Body of pancreas (tissue), 4 donors: ENCODE results near the gene WRAP73.

Experiments
- POLR2A ChIP-seq, 3 donors: fragments of 450-650 bp; IDR thresholded peaks; one replicate each; pipeline ENCODE4 v1.6.1; 2016; ENCODE audit warnings: antibody characterized with exemption in 3 of 3, mild to moderate bottlenecking in 2 of 3
- TF ChIP-seq, protein P1 (sequence below), 7 experiments: fragments of 450-650 bp in 4 of 7; fragments of 200-600 bp in 3 of 7; sonication (generic) in 3 of 7; IDR thresholded peaks; one replicate each; pipeline ENCODE4 v1.5.1; 2016 to 2019; ENCODE audit warnings: antibody characterized with exemption in 7 of 7

DNA sequence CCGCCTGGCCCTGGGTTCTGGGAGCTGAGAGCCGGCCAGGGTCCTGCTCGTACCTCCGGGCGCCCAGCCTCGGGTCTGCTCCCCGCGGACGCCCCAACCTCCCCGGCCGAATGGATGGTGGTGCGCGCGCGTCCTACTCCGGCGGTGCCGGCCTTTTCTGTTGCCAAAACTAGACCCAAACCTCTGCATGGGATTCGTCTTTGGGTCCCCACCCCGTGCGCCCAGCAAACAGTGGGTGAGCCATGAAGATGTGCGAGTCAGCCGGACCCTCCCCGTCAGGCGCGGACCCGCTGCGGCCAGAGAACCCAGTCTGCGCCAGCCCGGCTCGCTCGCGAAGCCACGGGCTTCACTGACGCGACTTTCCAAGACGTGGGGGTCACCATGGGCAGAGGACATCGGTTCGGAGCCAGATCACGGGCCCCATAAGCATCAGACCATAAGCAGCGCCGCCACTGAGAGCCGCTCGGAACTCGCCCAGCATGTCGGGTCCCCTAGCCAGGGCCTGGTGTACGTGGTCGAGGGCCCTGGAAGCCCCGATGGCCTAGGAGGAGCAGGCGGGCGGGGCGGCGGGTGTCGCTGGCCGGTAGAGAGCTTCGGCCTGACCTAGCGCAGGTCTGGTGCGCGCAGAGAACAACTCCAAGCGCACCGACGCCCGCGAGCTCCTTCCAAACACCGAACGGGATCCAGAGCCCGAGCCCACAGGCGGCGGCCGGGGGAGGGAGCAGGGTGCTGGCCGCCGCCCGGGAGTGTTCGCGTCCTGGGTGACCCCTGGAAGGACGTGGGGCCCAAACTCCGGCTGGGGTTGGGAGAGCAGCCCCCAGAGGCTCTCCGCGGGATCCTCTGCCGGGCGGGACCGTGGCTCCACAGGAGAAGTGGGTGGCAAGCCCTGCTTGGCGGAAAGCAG, 1.4 kb upstream of the WRAP73 start:
- no peak for TF ChIP-seq POLR2A (IDR thresholded peaks at IDR 0.05)
- TF ChIP-seq, protein P1, sequence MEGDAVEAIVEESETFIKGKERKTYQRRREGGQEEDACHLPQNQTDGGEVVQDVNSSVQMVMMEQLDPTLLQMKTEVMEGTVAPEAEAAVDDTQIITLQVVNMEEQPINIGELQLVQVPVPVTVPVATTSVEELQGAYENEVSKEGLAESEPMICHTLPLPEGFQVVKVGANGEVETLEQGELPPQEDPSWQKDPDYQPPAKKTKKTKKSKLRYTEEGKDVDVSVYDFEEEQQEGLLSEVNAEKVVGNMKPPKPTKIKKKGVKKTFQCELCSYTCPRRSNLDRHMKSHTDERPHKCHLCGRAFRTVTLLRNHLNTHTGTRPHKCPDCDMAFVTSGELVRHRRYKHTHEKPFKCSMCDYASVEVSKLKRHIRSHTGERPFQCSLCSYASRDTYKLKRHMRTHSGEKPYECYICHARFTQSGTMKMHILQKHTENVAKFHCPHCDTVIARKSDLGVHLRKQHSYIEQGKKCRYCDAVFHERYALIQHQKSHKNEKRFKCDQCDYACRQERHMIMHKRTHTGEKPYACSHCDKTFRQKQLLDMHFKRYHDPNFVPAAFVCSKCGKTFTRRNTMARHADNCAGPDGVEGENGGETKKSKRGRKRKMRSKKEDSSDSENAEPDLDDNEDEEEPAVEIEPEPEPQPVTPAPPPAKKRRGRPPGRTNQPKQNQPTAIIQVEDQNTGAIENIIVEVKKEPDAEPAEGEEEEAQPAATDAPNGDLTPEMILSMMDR (IDR thresholded peaks at IDR 0.05): no peak
